Peyer's patch (tissue), 4 donors: ENCODE results near the gene CASP6.

Experiments used
- CTCF ChIP-seq, 6 experiments: fragments of 450-650 bp in 4 of 6; fragments of 200-600 bp in 2 of 6; sonication (generic) in 1 of 6; IDR thresholded peaks; one replicate each; pipeline ENCODE4 v1.5.1; 2017 to 2019; ENCODE audit warnings: antibody characterized with exemption in 6 of 6, mild to moderate bottlenecking in 3 of 6, moderate library complexity in 1 of 6
- POLR2A ChIP-seq, 2 donors: fragments of 450-650 bp; IDR thresholded peaks; one replicate each; pipeline ENCODE4 v1.5.1; 2017; ENCODE audit warnings: antibody characterized with exemption in 2 of 2, mild to moderate bottlenecking in 2 of 2, moderate library complexity in 2 of 2

GRCh38 chr4:109675181-109675580 lies 28.1 kb downstream of the CASP6 start:
- TF ChIP-seq CTCF (IDR thresholded peaks at IDR 0.05) = no peak
- no peak for TF ChIP-seq POLR2A (IDR thresholded peaks at IDR 0.05)
